Fibroblast of lung (primary cell): Measurements from ENCODE around the gene DKKL1.

Source experiments
- CTCF ChIP-seq, 2 donors: IDR thresholded peaks in 1 of 2; conservative IDR thresholded peaks in 1 of 2; 1 replicate in 1 of 2; 2 replicates in 1 of 2; pipeline ENCODE4 v1.5.1; 2011 to 2012; ENCODE audit warnings: low read length in 2 of 2, control low read depth in 1 of 2, inconsistent platforms in 1 of 2, low read depth in 1 of 2, mild to moderate bottlenecking in 1 of 2
- EZH2 ChIP-seq: IDR thresholded peaks from 2 replicates; pipeline ENCODE4 v1.5.1; 2012; ENCODE audit warnings: low read length, control low read depth, mild to moderate bottlenecking; ENCODE audit errors: missing control alignments

GRCh38 chr19:49335071-49335783 is 28.4 kb upstream of the DKKL1 start, which contains the start of gene CD37:
- TF ChIP-seq CTCF (conservative IDR thresholded peaks at IDR 0.05 in 1 of 2, IDR thresholded peaks at IDR 0.05 in 1 of 2; ENCODE audit: low read depth in 1 of 2, low read length in 2 of 2) (no peak), EZH2 (no peak)
